ENCODE results near the gene PLA2G3. TPM values are rescaled to one million over a fixed set of nuclear protein-coding genes. Genes with fewer than 3 reads are reported as not detected.

Gene PLA2G3
- total and polyA plus RNA-seq, 2 donors (not counting 3 experiments of a cell fraction or from before 2014, with no cell fraction given), result 0.75 to 0.84 TPM

DNA sequence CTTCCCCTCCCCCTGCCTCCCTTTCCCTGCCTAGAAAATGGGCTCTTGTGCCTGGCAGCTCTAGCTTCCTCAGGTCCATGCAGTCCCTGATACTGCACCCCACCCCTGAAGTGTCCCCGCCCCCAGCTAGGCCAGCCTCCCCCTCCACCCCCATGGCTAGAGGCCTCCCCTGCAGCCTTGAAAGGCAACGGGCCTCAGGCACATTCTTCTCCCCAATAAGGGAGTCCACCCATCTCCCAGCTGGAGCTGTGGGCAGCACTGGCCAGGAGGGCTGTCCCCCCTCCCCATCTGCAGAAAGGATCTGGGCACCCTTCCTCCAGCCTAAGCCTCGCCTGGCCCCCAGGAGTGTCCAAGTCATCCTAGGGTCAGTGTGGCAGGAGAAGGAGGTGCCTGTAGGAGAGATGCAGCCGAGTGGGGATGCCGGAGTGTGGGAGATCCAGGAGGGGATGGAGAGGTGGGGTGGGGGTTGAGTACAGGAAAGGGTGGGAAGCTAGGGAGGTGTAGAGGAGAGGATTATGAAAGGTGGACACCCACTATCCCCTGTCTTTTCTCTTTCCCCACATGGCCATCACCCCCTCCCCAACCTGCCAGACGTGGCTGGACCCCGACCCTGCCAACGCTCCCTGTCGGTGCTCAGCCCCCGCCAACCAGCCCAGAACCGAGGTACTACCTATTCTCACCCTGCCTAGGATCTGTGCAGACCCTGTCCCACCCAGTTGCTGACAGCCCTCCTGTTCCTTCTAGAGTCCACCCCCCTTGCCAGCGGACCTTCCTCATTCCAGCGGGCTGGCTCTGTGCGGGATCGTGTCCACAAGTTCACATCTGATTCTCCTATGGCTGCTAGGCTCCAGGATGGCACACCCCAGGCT, 49.9 kb downstream of the PLA2G3 start:
- ChIA-PET CTCF (interaction anchor here (0.6 to 2.5 kb wide), 7 partner anchors 12 to 143 kb away, joined by 3 to 11 read pairs (median 4); partner anchors contain the start of gene SELENOM), POLR2A (no interaction called here)
- no TSS peak for BruUV-seq (replicated peaks)
- H3K4me2 ChIP-seq (ENCODE audit: insufficient read depth, low read length), result no peak overlapping the region
- peaks cover 26 to 74% of the 10 kb centered on the region in 2 experiments for H3K36me3 ChIP-seq (ENCODE audit: control insufficient read depth in 2 of 2, extremely low read depth in 1 of 2, insufficient read depth in 2 of 2, low read length in 2 of 2)
- no peak for TF ChIP-seq POLR2A (IDR thresholded peaks at IDR 0.05; ENCODE audit: low read depth, low read length)
- TF ChIP-seq, protein P1, sequence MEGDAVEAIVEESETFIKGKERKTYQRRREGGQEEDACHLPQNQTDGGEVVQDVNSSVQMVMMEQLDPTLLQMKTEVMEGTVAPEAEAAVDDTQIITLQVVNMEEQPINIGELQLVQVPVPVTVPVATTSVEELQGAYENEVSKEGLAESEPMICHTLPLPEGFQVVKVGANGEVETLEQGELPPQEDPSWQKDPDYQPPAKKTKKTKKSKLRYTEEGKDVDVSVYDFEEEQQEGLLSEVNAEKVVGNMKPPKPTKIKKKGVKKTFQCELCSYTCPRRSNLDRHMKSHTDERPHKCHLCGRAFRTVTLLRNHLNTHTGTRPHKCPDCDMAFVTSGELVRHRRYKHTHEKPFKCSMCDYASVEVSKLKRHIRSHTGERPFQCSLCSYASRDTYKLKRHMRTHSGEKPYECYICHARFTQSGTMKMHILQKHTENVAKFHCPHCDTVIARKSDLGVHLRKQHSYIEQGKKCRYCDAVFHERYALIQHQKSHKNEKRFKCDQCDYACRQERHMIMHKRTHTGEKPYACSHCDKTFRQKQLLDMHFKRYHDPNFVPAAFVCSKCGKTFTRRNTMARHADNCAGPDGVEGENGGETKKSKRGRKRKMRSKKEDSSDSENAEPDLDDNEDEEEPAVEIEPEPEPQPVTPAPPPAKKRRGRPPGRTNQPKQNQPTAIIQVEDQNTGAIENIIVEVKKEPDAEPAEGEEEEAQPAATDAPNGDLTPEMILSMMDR (IDR thresholded peaks at IDR 0.05; ENCODE audit: extremely low read depth in 1 of 2, insufficient read depth in 1 of 2, low read depth in 1 of 2, low read length in 2 of 2), result no peak
- no peak for TF ChIP-seq MYC (IDR thresholded peaks at IDR 0.05; ENCODE audit: low read depth, low read length)
- TF ChIP-seq EZH2 (IDR thresholded peaks at IDR 0.05; ENCODE audit: borderline replicate concordance, low read depth, low read length, severe bottlenecking), result no peak
- TF ChIP-seq POLR2AphosphoS5 (IDR thresholded peaks at IDR 0.05; ENCODE audit: insufficient read depth, low read depth, low read length), result no peak
- TF ChIP-seq FOS (IDR thresholded peaks at IDR 0.05; ENCODE audit: borderline replicate concordance, insufficient read depth, low read length), result no peak
- peaks cover 4% of the 10 kb centered on the region for H3K4me1 ChIP-seq (ENCODE audit: control insufficient read depth, extremely low read depth, insufficient read depth, low read length)
- DNase-seq (ENCODE audit: low read depth, low spot score), result no peak
- no peaks in the 10 kb centered on the region for H3K9me3 ChIP-seq (replicated peaks; ENCODE audit: control insufficient read depth, insufficient read depth, low read length)
- H4K20me1 ChIP-seq (replicated peaks; ENCODE audit: control insufficient read depth, extremely low read depth, insufficient read depth, low read length), result no peaks in the 10 kb centered on the region
- intact Hi-C loops (cut with micrococcal nuclease), result no loop called here
- no peak overlapping the region for H3K4me3 ChIP-seq (replicated peaks in 1 of 3; ENCODE audit: insufficient read depth in 1 of 3, low read depth in 1 of 3, low read length in 3 of 3)
- no peak for FAIRE-seq
- H3K27me3 ChIP-seq (ENCODE audit: control insufficient read depth in 2 of 2, insufficient read depth in 2 of 2, low read length in 2 of 2), result no peaks in the 10 kb centered on the region
- dilution Hi-C loops (cut with MboI; ENCODE audit: extremely low pct_ligation_motif_present, low sequenced_read_pairs), result no loop called here
- no peak overlapping the region for H3K9ac ChIP-seq (replicated peaks; ENCODE audit: extremely low read depth, insufficient read depth, low read length)
- no peak overlapping the region for H3K27ac ChIP-seq (ENCODE audit: insufficient read depth, low read depth, low read length)
- no peak overlapping the region for H2AFZ ChIP-seq (ENCODE audit: low read depth, low read length)
- no peaks in the 10 kb centered on the region for H3K9me1 ChIP-seq (replicated peaks; ENCODE audit: control insufficient read depth, extremely low read depth, insufficient read depth, low read length)
- H3K79me2 ChIP-seq (ENCODE audit: control insufficient read depth, insufficient read depth, low read length), result peaks cover 41% of the 10 kb centered on the region
